Rectal smooth muscle tissue (tissue), 1 donor: ENCODE data around the gene CWC22.

Experiments used
- H3K27ac ChIP-seq: one replicate; pipeline ENCODE4 v1.7.0; 2013; ENCODE audit warnings: low read depth, low read length, inconsistent platforms
- H3K27me3 ChIP-seq: one replicate; pipeline ENCODE4 v1.7.0; 2013; ENCODE audit warnings: low read length; ENCODE audit not compliant: control insufficient read depth, insufficient read depth
- H3K36me3 ChIP-seq: one replicate; pipeline ENCODE4 v1.7.0; 2013; ENCODE audit warnings: low read length; ENCODE audit not compliant: control insufficient read depth, insufficient read depth
- H3K4me1 ChIP-seq: one replicate; pipeline ENCODE4 v1.7.0; 2013; ENCODE audit warnings: low read length; ENCODE audit not compliant: control insufficient read depth, insufficient read depth
- H3K4me3 ChIP-seq: one replicate; pipeline ENCODE4 v1.7.0; 2013; ENCODE audit warnings: low read length
- H3K9ac ChIP-seq: one replicate; pipeline ENCODE4 v1.7.0; 2013; ENCODE audit warnings: low read length

The CWC22 gene

GRCh38 chr2:179900655-179901054, 106.4 kb downstream of the CWC22 start:
- no peaks in the 10 kb centered on the region for H3K4me1 ChIP-seq

GRCh38 chr2:179899666-179900065, 107.4 kb downstream of the CWC22 start:
- H3K27ac ChIP-seq: no peak overlapping the region
- H3K4me1 ChIP-seq: no peaks in the 10 kb centered on the region
- H3K9ac ChIP-seq: no peak overlapping the region
- no peaks in the 10 kb centered on the region for H3K27me3 ChIP-seq
- H3K4me3 ChIP-seq: no peak overlapping the region
- H3K36me3 ChIP-seq: no peaks in the 10 kb centered on the region

More at GRCh38 chr2:179900655-179901054, 106.4 kb downstream of the CWC22 start:
- no peak overlapping the region for H3K9ac ChIP-seq
- H3K36me3 ChIP-seq: no peaks in the 10 kb centered on the region
- H3K27me3 ChIP-seq: no peaks in the 10 kb centered on the region
- H3K4me3 ChIP-seq: no peak overlapping the region
- H3K27ac ChIP-seq: no peak overlapping the region

GRCh38 chr2:179898873-179899272, 108.2 kb downstream of the CWC22 start:
- Histone ChIP-seq H3K9ac (no peak overlapping the region), H3K27me3 (no peaks in the 10 kb centered on the region), H3K27ac (no peak overlapping the region), H3K4me3 (no peak overlapping the region), H3K36me3 (no peaks in the 10 kb centered on the region), H3K4me1 (no peaks in the 10 kb centered on the region)
